Esophagus squamous epithelium (tissue), 5 donors: ENCODE results near the gene RRAD. TPM values are rescaled to one million over a fixed set of nuclear protein-coding genes. Genes with fewer than 3 reads are reported as not detected.

ENCODE experiments used
- DNase-seq: peaks from one replicate; lab custom pipeline; 2025; lab: John Stamatoyannopoulos, UW
- H3K27ac ChIP-seq, 4 donors: fragments of 200-600 bp; sonication (generic); one replicate each; pipeline ENCODE4 v1.5.1; 2016 to 2019; ENCODE audit warnings: mild to moderate bottlenecking in 1 of 4
- H3K27me3 ChIP-seq, 4 donors: fragments of 200-600 bp; sonication (generic); 1 replicate in 3 of 4; 2 replicates in 1 of 4; pipeline versions ENCODE4 v1.5.1 to v1.6.0; 2017 to 2021; ENCODE audit warnings: antibody characterized with exemption in 1 of 4
- H3K36me3 ChIP-seq, 3 donors: fragments of 200-600 bp; sonication (generic); one replicate each; pipeline ENCODE4 v1.5.1; 2016 to 2019
- H3K4me1 ChIP-seq, 3 donors: fragments of 200-600 bp; sonication (generic); one replicate each; pipeline ENCODE4 v1.5.1; 2017 to 2019
- H3K4me3 ChIP-seq, 4 donors: fragments of 200-600 bp; sonication (generic); 1 replicate in 3 of 4; 2 replicates in 1 of 4; pipeline ENCODE4 v1.5.1; 2016 to 2019; ENCODE audit warnings: mild to moderate bottlenecking in 2 of 4, moderate library complexity in 1 of 4
- H3K9me3 ChIP-seq, 3 donors: fragments of 200-600 bp; sonication (generic); one replicate each; pipeline ENCODE4 v1.5.1; 2016 to 2019
- CTCF ChIP-seq, 6 experiments: fragments of 450-650 bp in 4 of 6; fragments of 200-600 bp in 2 of 6; sonication (generic) in 2 of 6; IDR thresholded peaks; one replicate each; pipeline ENCODE4 v1.5.1; 2016 to 2019; ENCODE audit warnings: antibody characterized with exemption in 6 of 6, mild to moderate bottlenecking in 4 of 6, moderate library complexity in 4 of 6
- POLR2A ChIP-seq, 4 donors: fragments of 450-650 bp; IDR thresholded peaks; one replicate each; pipeline ENCODE4 v1.6.1; 2017; ENCODE audit warnings: antibody characterized with exemption in 4 of 4, mild to moderate bottlenecking in 4 of 4, moderate library complexity in 3 of 4
- WGBS, 2 donors: methylation state at CpG; one replicate each; pipeline ENCODE4 v1.1.5; 2018; 5-methylcytosine and 5-hydroxymethylcytosine counted together
- intact Hi-C: fragments of 100-400 bp; cut with DNase I; formaldehyde crosslinking; loops from one replicate; pipeline ENCODE4 v1.15.0; 2022
- total RNA-seq, 4 donors: library from RNA; depleted of rRNA; stranded (reverse); fragments of >200 nt; gene quantifications; one replicate each; pipeline ENCODE4 v1.1.0, GENCODE V29; 2016
- donor health status: DM: yes; HTN: yes; CAD: no.

Gene RRAD
- total RNA-seq, 4 donors from 2014 or later: 68.7 to 208 (median 129) TPM

DNA sequence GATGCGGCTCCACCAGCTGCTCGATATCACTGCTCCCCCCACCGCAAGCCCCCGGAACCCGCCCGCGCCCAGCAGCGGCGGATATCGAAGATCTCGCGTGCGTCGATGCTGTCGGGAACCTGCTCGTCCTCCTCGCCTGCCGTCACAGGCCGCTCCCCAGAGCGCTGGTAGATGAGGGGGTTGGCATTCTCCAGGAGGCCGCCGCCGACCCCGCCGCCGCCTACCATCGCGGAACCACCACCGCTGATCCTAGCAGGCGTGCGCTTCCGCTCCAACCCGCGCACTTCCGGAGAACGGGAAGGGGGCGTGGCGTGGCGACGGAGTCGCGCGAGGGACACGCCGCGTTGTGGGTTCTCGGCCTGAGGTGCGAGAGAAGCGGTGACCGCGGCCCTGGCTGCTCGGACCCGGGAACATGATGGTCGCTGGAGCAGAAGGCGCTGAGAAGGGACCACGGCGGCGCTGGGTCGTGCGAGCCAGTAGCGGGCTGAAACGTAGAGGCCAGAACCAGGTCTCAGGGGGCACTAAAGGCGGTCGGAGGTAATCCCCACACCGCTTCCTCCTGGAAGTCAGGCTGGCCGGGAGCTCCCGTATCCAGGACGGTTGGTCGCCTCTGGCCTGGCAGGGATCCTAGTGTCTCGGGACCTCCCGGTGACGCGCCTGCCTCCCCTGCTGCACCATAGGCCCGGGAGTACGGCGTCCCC is 9.0 kb upstream of the RRAD start, which contains the start of gene CIAO2B:
Gene CIAO2B, minus strand, starts transcription at position 265 of the 701 bp plus-strand sequence. Its CDS starts 38 bp downstream, at position 227.
- intact Hi-C loops: loop anchor here (5.0 kb wide), 1 partner anchor 37 kb away; no protein-coding TSS in a partner anchor

DNA sequence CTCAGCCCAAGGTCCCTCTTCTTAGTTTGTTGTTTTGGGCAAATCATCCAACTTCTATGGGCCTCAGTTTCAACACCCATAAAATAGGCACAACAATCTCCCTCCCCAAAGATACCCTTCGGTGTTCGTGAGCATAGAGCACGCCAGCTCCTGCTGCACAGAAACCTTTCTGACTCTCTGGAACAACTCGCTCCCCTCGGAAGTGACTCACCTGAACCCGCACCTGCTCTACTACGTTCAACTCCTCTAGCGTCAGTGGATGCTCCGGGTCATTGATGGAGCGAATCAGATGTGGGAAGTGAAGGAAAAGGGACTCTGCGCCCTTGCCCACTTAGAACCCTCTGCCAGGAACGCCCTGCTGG is 8.4 kb upstream of the RRAD start:
- intact Hi-C loops: loop anchor here (5.0 kb wide), 1 partner anchor 36 kb away; no protein-coding TSS in a partner anchor
- Histone ChIP-seq H3K36me3 (peaks cover 0 to 37% (median 11%) of the 10 kb centered on the region in 3 donors), H3K4me3 (peak overlapping the region; percentile 78 to 100 (median 92)), H3K27ac (peak overlapping the region; percentile 97 to 100 (median 98)), H3K9me3 (no peaks in the 10 kb centered on the region), H3K4me1 (peaks cover 32 to 86% (median 39%) of the 10 kb centered on the region in 3 donors), H3K27me3 (no peaks in the 10 kb centered on the region)
- TF ChIP-seq POLR2A (IDR thresholded peaks at IDR 0.05) (no peak), CTCF (IDR thresholded peaks at IDR 0.05) (no peak)
- 0 to 3% methylated on average over 6 to 11 of the region's 12 CpGs for WGBS, 2 donors
- DNase-seq: no peak

More for the DNA sequence above, 9.0 kb upstream of the RRAD start, which contains the start of gene CIAO2B:
- 0% methylated on average over 13 to 22 of the region's 76 CpGs for WGBS, 2 donors
- Histone ChIP-seq H3K27me3 (no peaks in the 10 kb centered on the region), H3K36me3 (peaks cover 0 to 42% (median 16%) of the 10 kb centered on the region in 3 donors), H3K27ac (peak within 1 kb of the TSS; percentile 97 to 100 (median 98)), H3K4me1 (peaks cover 32 to 85% (median 36%) of the 10 kb centered on the region in 3 donors), H3K4me3 (peak within 1 kb of the TSS; percentile 78 to 100 (median 92)), H3K9me3 (no peaks in the 10 kb centered on the region)
- peak in 1 of 6 experiments; percentile 26 for TF ChIP-seq CTCF (IDR thresholded peaks at IDR 0.05)
- peak in 3 of 4 donors; percentile 79 to 94 (median 83) for TF ChIP-seq POLR2A (IDR thresholded peaks at IDR 0.05)
- no peak for DNase-seq

DNA sequence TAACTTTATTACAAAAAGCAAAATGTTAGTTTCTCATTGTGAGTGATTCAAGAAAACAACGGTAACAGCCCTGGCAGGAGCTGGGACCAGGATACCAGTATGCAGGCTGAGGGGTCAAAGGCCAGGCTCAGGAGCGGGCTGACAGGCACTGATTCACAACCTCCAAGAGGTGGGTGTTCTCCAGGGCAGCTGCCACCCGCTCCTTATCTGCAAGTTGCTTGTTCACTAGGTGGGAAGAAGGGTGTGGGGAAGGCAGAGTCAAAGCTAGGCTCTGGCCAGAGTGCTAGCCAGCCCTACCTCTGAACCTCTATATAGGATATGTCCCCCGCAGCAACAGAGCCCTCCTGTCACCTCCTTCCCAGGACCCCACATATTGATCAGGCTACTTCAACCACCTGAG is 6.7 kb upstream of the RRAD start:
- DNase-seq: no peak
- no peak for TF ChIP-seq POLR2A (IDR thresholded peaks at IDR 0.05)
- no peak for TF ChIP-seq CTCF (IDR thresholded peaks at IDR 0.05)
- WGBS, 2 donors: 85 to 94% methylated on average over 3 to 4 of the region's 4 CpGs

GRCh38 chr16:66931665-66932064 is 6.3 kb upstream of the RRAD start:
- H3K27ac ChIP-seq: peak overlapping the region in 1 of 4 donors; percentile 98
- 81 to 94% methylated on average over 2 of the region's 2 CpGs for WGBS, 2 donors
- intact Hi-C loops: loop anchor here (5.0 kb wide), 1 partner anchor 34 kb away; no protein-coding TSS in a partner anchor
- no peaks in the 10 kb centered on the region for H3K27me3 ChIP-seq
- peaks cover 33 to 86% (median 37%) of the 10 kb centered on the region in 3 donors for H3K4me1 ChIP-seq
- peaks cover 0 to 18% (median 0%) of the 10 kb centered on the region in 3 donors for H3K36me3 ChIP-seq
- no peaks in the 10 kb centered on the region for H3K9me3 ChIP-seq
- no peak overlapping the region for H3K4me3 ChIP-seq
- no peak for DNase-seq
- TF ChIP-seq POLR2A (IDR thresholded peaks at IDR 0.05): no peak
- no peak for TF ChIP-seq CTCF (IDR thresholded peaks at IDR 0.05)

More for the DNA sequence above, 6.7 kb upstream of the RRAD start:
- Histone ChIP-seq H3K36me3 (peaks cover 0 to 20% (median 0%) of the 10 kb centered on the region in 3 donors), H3K27ac (peak overlapping the region in 2 of 4 donors; percentile 98 to 100), H3K4me3 (no peak overlapping the region), H3K4me1 (peaks cover 33 to 86% (median 38%) of the 10 kb centered on the region in 3 donors), H3K27me3 (no peaks in the 10 kb centered on the region), H3K9me3 (no peaks in the 10 kb centered on the region)
- intact Hi-C loops: loop anchor here (5.0 kb wide), 1 partner anchor 35 kb away; no protein-coding TSS in a partner anchor

- peaks cover 0 to 8% (median 0%) of the 10 kb centered on the region in 4 donors for H3K27me3 ChIP-seq
Observed at GRCh38 chr16:66930189-66930588, 4.9 kb upstream of the RRAD start.

More at GRCh38 chr16:66930189-66930588, 4.9 kb upstream of the RRAD start:
- H3K4me1 ChIP-seq: peaks cover 23 to 86% (median 31%) of the 10 kb centered on the region in 3 donors
- H3K36me3 ChIP-seq: peaks cover 0 to 18% (median 0%) of the 10 kb centered on the region in 3 donors
- no peak for DNase-seq
- no peak overlapping the region for H3K4me3 ChIP-seq
- peak overlapping the region; percentile 5 to 77 (median 49) for H3K27ac ChIP-seq
- no peaks in the 10 kb centered on the region for H3K9me3 ChIP-seq
- TF ChIP-seq POLR2A (IDR thresholded peaks at IDR 0.05): no peak
- TF ChIP-seq CTCF (IDR thresholded peaks at IDR 0.05): no peak
- intact Hi-C loops: loop anchor here (5.0 kb wide), 1 partner anchor 33 kb away; no protein-coding TSS in a partner anchor
- WGBS, 2 donors: 60 to 100% methylated on average over 1 to 3 of the region's 4 CpGs
